Activated CD8-positive, alpha-beta memory T cell treated with anti-CD3 and anti-CD28 coated beads, Interleukin-2, amount 50 U/mL, for 24 hours (primary cell): ENCODE results near the gene IFNA14.
"Not testable (repeated sequence)": the region's sequence is repeated elsewhere in the genome, so short reads cannot be mapped to it uniquely, and the experiment has no call there.

Source experiments
- DNase-seq: peaks from one replicate; pipeline ENCODE4 v3.0.0-alpha.2; 2020; ENCODE audit errors: extremely low read depth

Gene IFNA14

GRCh38 chr9:21213411-21214326, 26.1 kb downstream of the IFNA14 start:
- DNase-seq: not testable (repeated sequence)

- DNase-seq: not testable (repeated sequence)
These were observed 27.6 kb downstream of the IFNA14 start for GRCh38 chr9:21212160-21212559.

- DNase-seq: not testable (repeated sequence)
These were observed 29.0 kb downstream of the IFNA14 start for GRCh38 chr9:21210782-21211181.

GRCh38 chr9:21210311-21210710, 29.5 kb downstream of the IFNA14 start:
- no peak for DNase-seq

- DNase-seq: not testable (repeated sequence)
These were observed 32.8 kb downstream of the IFNA14 start, which contains the start of gene IFNA10 for GRCh38 chr9:21207043-21207442. TSS of gene IFNA10 (minus strand) at chr9:21207143. CDS start at chr9:21207097, 46 bp downstream.

GRCh38 chr9:21205204-21205603, 34.6 kb downstream of the IFNA14 start:
- DNase-seq: no peak

- not testable (repeated sequence) for DNase-seq
These were observed 37.7 kb downstream of the IFNA14 start, which contains the start of gene IFNA7 for GRCh38 chr9:21202105-21202504. TSS of gene IFNA7 (minus strand) at chr9:21202205. CDS start at chr9:21202165, 40 bp downstream.

GRCh38 chr9:21194867-21195776, 44.7 kb downstream of the IFNA14 start:
- DNase-seq: not testable (repeated sequence)
